Bronchial epithelial cell (primary cell): Measurements from ENCODE around the gene ISYNA1. TPM values are rescaled to one million over a fixed set of nuclear protein-coding genes. Genes with fewer than 3 reads are reported as not detected.

Experiments used
- DNase-seq: peaks from one replicate; pipeline ENCODE4 v3.0.0-alpha.2; 2010; ENCODE audit warnings: low read depth
- FAIRE-seq: peaks from 2 replicates; lab custom pipeline; 2011; peaks lifted over from hg19 to GRCh38; lab: Jason Lieb, UNC
- H3K27me3 ChIP-seq: 2 replicates; pipeline ENCODE4 v1.5.1; 2011; ENCODE audit warnings: low read length; ENCODE audit not compliant: control insufficient read depth, insufficient read depth
- H3K36me3 ChIP-seq: 2 replicates; pipeline ENCODE4 v1.5.1; 2011; ENCODE audit warnings: low read length; ENCODE audit not compliant: control insufficient read depth, insufficient read depth
- H3K4me3 ChIP-seq: 2 replicates; pipeline ENCODE4 v1.5.1; 2011; ENCODE audit warnings: mild to moderate bottlenecking, low read depth, low read length, control low read depth
- total RNA-seq: library from RNA; depleted of rRNA; stranded (reverse); fragments of >200 nt; gene quantifications from 2 replicates; pipeline ENCODE4 v1.2.1, GENCODE V29; 2014
- TF ChIP-seq, protein P1 (sequence below): IDR thresholded peaks from 2 replicates; pipeline ENCODE4 v1.5.1; 2011; ENCODE audit warnings: mild to moderate bottlenecking, moderate library complexity, low read length, control low read depth, inconsistent platforms; ENCODE audit not compliant: insufficient read depth, severe bottlenecking

The ISYNA1 gene
- total RNA-seq, 1 donor from 2014 or later, result 15.3 TPM

DNA sequence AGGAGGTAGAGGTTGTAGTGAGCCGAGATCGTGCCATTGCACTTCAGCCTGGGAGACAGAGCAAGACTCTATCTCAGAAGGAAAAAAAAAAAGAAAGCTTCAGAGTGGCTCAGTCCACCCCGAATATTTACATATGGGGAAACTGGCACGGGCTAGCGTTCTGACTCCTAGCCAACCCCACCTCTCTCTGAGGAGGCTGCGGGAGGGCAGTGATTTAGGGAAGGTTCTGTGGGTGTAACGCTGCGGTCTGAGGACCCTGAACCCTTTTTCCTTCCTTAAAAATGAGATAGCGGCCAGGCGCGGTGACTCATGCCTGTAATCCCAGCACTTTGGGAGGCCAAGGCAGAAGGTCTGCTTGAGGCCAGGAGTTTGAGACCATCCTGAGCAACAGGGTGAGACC is 45.5 kb downstream of the ISYNA1 start:
- H3K36me3 ChIP-seq, result peaks cover 10% of the 10 kb centered on the region
- H3K27me3 ChIP-seq, result no peaks in the 10 kb centered on the region
- no peak overlapping the region for H3K4me3 ChIP-seq
- FAIRE-seq (no peak), DNase-seq (no peak)
- TF ChIP-seq, protein P1, sequence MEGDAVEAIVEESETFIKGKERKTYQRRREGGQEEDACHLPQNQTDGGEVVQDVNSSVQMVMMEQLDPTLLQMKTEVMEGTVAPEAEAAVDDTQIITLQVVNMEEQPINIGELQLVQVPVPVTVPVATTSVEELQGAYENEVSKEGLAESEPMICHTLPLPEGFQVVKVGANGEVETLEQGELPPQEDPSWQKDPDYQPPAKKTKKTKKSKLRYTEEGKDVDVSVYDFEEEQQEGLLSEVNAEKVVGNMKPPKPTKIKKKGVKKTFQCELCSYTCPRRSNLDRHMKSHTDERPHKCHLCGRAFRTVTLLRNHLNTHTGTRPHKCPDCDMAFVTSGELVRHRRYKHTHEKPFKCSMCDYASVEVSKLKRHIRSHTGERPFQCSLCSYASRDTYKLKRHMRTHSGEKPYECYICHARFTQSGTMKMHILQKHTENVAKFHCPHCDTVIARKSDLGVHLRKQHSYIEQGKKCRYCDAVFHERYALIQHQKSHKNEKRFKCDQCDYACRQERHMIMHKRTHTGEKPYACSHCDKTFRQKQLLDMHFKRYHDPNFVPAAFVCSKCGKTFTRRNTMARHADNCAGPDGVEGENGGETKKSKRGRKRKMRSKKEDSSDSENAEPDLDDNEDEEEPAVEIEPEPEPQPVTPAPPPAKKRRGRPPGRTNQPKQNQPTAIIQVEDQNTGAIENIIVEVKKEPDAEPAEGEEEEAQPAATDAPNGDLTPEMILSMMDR, result no peak

DNA sequence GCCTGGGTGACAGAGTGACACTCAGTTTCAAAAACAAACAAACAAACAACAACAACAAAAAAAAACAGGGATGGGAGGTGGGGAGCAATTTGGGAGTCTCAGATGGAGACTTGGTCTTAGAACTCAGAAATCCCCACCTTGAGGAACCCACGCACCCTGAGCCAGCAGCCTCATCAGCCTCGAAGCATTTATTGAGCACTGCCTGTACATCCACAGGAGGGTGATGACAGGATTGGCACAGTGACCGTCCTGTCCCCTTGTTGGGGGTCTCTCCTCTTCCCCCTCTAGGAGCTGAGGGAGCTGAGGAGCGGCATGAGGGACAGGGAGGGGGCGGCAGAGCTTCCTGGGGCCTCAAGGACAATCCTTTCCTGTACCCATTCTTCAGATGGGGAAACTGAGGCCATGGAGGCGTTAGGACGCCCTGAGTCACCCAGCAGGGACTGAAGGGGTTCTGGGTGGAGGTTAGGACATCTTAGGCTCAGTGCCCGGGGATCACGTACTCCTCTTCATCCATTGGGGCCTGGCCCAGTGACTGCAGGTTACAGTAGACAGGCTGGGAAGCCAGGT is 46.3 kb downstream of the ISYNA1 start:
- FAIRE-seq (no peak), DNase-seq (no peak)
- TF ChIP-seq, protein P1, result no peak
- H3K4me3 ChIP-seq, result no peak overlapping the region
- H3K36me3 ChIP-seq, result peaks cover 14% of the 10 kb centered on the region
- H3K27me3 ChIP-seq, result no peaks in the 10 kb centered on the region

DNA sequence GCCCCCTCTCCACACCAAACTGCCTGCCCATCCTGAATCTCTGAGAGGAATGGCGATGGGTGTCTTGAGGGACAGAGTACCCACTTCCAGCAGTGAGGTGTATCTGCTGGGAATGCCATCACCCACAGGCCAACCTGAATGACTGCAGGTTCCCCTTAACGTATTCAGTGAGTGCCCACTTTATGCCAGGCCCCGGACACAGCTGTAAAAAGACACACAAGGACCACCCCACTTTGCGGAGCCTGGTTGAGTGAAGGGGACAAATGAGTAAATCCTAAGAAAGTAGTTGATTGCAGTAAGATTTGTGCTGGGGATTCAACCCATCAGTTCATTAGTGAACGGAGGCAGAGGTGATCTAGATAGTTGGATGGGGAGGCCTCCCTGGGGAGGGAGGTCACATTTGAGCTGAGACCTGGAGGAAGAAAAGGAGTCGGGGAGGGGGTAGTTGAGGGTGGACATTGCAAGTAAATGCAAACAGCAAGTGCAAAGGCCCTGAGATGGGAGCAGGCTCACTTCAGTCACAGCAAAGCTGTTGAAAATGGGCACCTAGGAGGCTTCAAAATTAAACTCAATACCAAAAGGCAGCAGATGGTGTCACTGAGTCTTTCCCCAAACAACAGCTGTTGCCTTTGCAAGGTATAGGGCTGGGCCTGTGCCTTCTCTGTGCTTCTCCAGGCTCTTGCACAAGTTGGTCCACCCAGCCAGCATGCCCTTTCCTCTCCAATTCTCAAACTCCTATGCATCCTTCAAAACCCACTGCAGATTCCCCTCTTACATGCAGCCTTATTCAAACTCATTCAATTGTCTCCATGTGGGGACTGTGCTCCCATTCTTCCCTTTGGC is 47.6 kb downstream of the ISYNA1 start:
- no peak for FAIRE-seq
- TF ChIP-seq, protein P1, result no peak

DNA sequence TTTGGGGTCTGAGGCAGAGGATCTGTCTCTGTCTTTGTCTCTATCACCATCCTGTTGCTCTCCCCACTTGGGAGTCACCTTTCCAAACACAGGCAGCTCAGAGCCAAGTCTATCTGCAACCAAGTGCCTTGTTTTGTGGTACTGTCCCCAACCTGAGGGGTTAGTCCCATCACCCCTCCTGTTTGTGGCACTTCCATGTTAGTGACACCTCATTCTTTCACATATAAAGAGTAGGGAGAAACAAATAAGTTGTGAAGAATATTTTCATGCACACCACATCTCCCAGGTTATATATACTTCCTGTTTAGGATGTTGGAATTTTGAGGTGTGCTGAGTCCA is 48.2 kb downstream of the ISYNA1 start:
- Histone ChIP-seq H3K4me3 (no peak overlapping the region), H3K27me3 (no peaks in the 10 kb centered on the region), H3K36me3 (peaks cover 14% of the 10 kb centered on the region)
- TF ChIP-seq, protein P1, result no peak
- FAIRE-seq, result no peak
- no peak for DNase-seq

More for the DNA sequence above, 47.6 kb downstream of the ISYNA1 start:
- no peak overlapping the region for H3K4me3 ChIP-seq
- no peaks in the 10 kb centered on the region for H3K27me3 ChIP-seq
- peaks cover 14% of the 10 kb centered on the region for H3K36me3 ChIP-seq
- DNase-seq, result no peak

DNA sequence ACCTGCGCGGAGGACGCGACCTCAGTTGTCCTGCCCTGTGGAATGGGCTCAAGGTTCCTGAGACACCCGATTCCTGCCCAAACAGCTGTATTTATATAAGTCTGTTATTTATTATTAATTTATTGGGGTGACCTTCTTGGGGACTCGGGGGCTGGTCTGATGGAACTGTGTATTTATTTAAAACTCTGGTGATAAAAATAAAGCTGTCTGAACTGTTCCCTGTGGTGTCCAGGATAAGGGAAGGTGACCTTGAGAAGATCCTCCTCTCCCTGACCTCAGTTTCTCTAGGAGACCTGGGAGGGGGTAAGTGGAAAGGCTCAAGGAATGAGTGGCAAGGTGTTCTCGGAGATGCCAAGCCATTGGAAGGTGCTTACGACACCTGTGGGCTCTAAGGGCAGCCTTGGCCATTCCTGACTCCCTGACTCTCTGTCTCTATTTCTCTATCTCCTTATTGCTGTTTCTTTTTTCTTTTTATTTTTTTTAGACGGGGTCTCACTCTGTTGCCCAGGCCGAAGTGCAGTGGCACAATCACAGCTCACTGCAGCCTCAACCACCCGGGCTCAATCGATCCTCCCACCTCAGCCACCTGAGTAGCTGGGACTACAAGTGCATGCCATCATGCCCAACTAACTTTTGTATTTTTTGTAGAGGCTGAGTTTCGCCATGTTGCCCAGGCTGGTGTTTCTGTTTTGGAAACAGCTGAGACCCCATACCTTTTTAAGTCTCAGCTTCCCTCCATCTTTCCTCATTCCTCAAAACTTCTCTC is 48.8 kb downstream of the ISYNA1 start:
- H3K4me3 ChIP-seq, result no peak overlapping the region
- TF ChIP-seq, protein P1, result no peak
- H3K36me3 ChIP-seq, result peaks cover 14% of the 10 kb centered on the region
- DNase-seq (no peak), FAIRE-seq (no peak)
- H3K27me3 ChIP-seq, result no peaks in the 10 kb centered on the region
